Neural crest cell (in vitro differentiated cells): ENCODE data around the gene ZMAT3. TPM values are rescaled to one million over a fixed set of nuclear protein-coding genes. Genes with fewer than 3 reads are reported as not detected.

Experiments used
- DNase-seq: peaks from one replicate; pipeline ENCODE4 v3.0.0; 2021; ENCODE audit warnings: low read depth, mixed read lengths, low spot score
- H3K27ac Mint-ChIP-seq: one replicate; pipeline ENCODE4 v1.8.0; 2021; ENCODE audit warnings: mild to moderate bottlenecking, mixed read lengths; ENCODE audit not compliant: unreplicated experiment
- H3K27me3 Mint-ChIP-seq: 2 replicates; pipeline ENCODE4 v1.8.0; 2021; ENCODE audit warnings: low read depth, mild to moderate bottlenecking, mixed read lengths
- H3K36me3 Mint-ChIP-seq: 2 replicates; pipeline ENCODE4 v1.8.0; 2021; ENCODE audit warnings: low read depth, mild to moderate bottlenecking, mixed read lengths
- H3K4me1 Mint-ChIP-seq: 2 replicates; pipeline ENCODE4 v1.8.0; 2021; ENCODE audit warnings: mixed read lengths
- H3K4me3 Mint-ChIP-seq: one replicate; pipeline ENCODE4 v1.8.0; 2021; ENCODE audit warnings: mild to moderate bottlenecking, mixed read lengths
- H3K9me3 Mint-ChIP-seq: 2 replicates; pipeline ENCODE4 v1.8.0; 2021; ENCODE audit warnings: mixed read lengths
- CTCF ChIP-seq: fragments of 200-600 bp; sonication (generic); conservative IDR thresholded peaks from 2 replicates; pipeline ENCODE4 v1.5.0; 2021; ENCODE audit warnings: antibody characterized with exemption, mild to moderate bottlenecking
- total RNA-seq: library from RNA; stranded (reverse); gene quantifications from 2 replicates; pipeline ENCODE4 v1.2.1, GENCODE V29; 2021

Gene ZMAT3
- total RNA-seq, 1 donor from 2014 or later: 8.4 TPM

GRCh38 chr3:179076243-179077027, 4.8 kb upstream of the ZMAT3 start:
- TF ChIP-seq CTCF: no peak
- no peak overlapping the region for H3K27ac Mint-ChIP-seq
- no peaks in the 10 kb centered on the region for H3K9me3 Mint-ChIP-seq
- H3K36me3 Mint-ChIP-seq: no peaks in the 10 kb centered on the region
- H3K27me3 Mint-ChIP-seq: no peaks in the 10 kb centered on the region
- DNase-seq: no peak
- no peak overlapping the region for H3K4me3 Mint-ChIP-seq
- H3K4me1 Mint-ChIP-seq: no peaks in the 10 kb centered on the region

- H3K9me3 Mint-ChIP-seq: no peaks in the 10 kb centered on the region
- no peak overlapping the region for H3K27ac Mint-ChIP-seq
- H3K27me3 Mint-ChIP-seq: no peaks in the 10 kb centered on the region
- peaks cover 8% of the 10 kb centered on the region for H3K4me1 Mint-ChIP-seq
- DNase-seq: no peak
- H3K4me3 Mint-ChIP-seq: no peak overlapping the region
- TF ChIP-seq CTCF: no peak
- no peaks in the 10 kb centered on the region for H3K36me3 Mint-ChIP-seq
These were observed 3.0 kb upstream of the ZMAT3 start for GRCh38 chr3:179074656-179075055.

GRCh38 chr3:179073816-179074215, 2.2 kb upstream of the ZMAT3 start:
- no peaks in the 10 kb centered on the region for H3K27me3 Mint-ChIP-seq
- peak overlapping the region; percentile 76 for H3K4me3 Mint-ChIP-seq
- TF ChIP-seq CTCF: no peak
- no peaks in the 10 kb centered on the region for H3K36me3 Mint-ChIP-seq
- H3K4me1 Mint-ChIP-seq: peaks cover 8% of the 10 kb centered on the region
- H3K27ac Mint-ChIP-seq: no peak overlapping the region
- H3K9me3 Mint-ChIP-seq: no peaks in the 10 kb centered on the region
- no peak for DNase-seq

- Mint-ChIP-seq H3K27ac (no peak overlapping the region), H3K4me1 (peaks cover 8% of the 10 kb centered on the region), H3K9me3 (no peaks in the 10 kb centered on the region), H3K36me3 (no peaks in the 10 kb centered on the region), H3K4me3 (peak overlapping the region; percentile 79), H3K27me3 (no peaks in the 10 kb centered on the region)
- DNase-seq: no peak
- TF ChIP-seq CTCF: no peak
These were observed 460 bp upstream of the ZMAT3 start for GRCh38 chr3:179072100-179072438.

- DNase-seq: no peak
- no peaks in the 10 kb centered on the region for H3K27me3 Mint-ChIP-seq
- TF ChIP-seq CTCF: no peak
- H3K4me1 Mint-ChIP-seq: peaks cover 8% of the 10 kb centered on the region
- H3K36me3 Mint-ChIP-seq: no peaks in the 10 kb centered on the region
- H3K9me3 Mint-ChIP-seq: no peaks in the 10 kb centered on the region
- peak overlapping the region; percentile 89 for H3K27ac Mint-ChIP-seq
- peak overlapping the region; percentile 95 for H3K4me3 Mint-ChIP-seq
These were observed 634 bp downstream of the ZMAT3 start for GRCh38 chr3:179071027-179071322.
